Body of pancreas (tissue), 4 donors: ENCODE data around the gene EIF5B.

Source experiments
- CTCF ChIP-seq, 7 experiments: fragments of 450-650 bp in 4 of 7; fragments of 200-600 bp in 3 of 7; sonication (generic) in 3 of 7; IDR thresholded peaks; one replicate each; pipeline ENCODE4 v1.5.1; 2016 to 2019; ENCODE audit warnings: antibody characterized with exemption in 7 of 7
- POLR2A ChIP-seq, 3 donors: fragments of 450-650 bp; IDR thresholded peaks; one replicate each; pipeline ENCODE4 v1.6.1; 2016; ENCODE audit warnings: antibody characterized with exemption in 3 of 3, mild to moderate bottlenecking in 2 of 3

- TF ChIP-seq CTCF (IDR thresholded peaks at IDR 0.05), result no peak
- TF ChIP-seq POLR2A (IDR thresholded peaks at IDR 0.05), result no peak
Observed at GRCh38 chr2:99350194-99350593, 13.0 kb downstream of the EIF5B start.
